GM19239 (cell line): Measurements from ENCODE around the gene PRSS22.
"Not testable (repeated sequence)": the region's sequence is repeated elsewhere in the genome, so short reads cannot be mapped to it uniquely, and the experiment has no call there.

Experiments
- DNase-seq: peaks from one replicate; pipeline ENCODE4 v3.0.0; 2011; ENCODE audit warnings: low spot score; ENCODE audit not compliant: insufficient read length
- FAIRE-seq: peaks from 2 replicates; lab custom pipeline; 2011; peaks lifted over from hg19 to GRCh38; lab: Jason Lieb, UNC

PRSS22 gene

GRCh38 chr16:2857451-2858244 is at the start of gene PRSS22:
Gene PRSS22, minus strand, starts transcription at chr16:2858170. Its CDS starts 66 bp downstream, at chr16:2858104.
- DNase-seq (no peak), FAIRE-seq (no peak)

GRCh38 chr16:2907084-2907753 is 49.2 kb upstream of the PRSS22 start:
- FAIRE-seq, DNase-seq: not testable (repeated sequence)

GRCh38 chr16:2905988-2906387 is 48.0 kb upstream of the PRSS22 start:
- DNase-seq (no peak), FAIRE-seq (no peak)

GRCh38 chr16:2905241-2905987 is 47.4 kb upstream of the PRSS22 start:
- FAIRE-seq (peak; percentile 97), DNase-seq (peak; percentile 86)

DNA sequence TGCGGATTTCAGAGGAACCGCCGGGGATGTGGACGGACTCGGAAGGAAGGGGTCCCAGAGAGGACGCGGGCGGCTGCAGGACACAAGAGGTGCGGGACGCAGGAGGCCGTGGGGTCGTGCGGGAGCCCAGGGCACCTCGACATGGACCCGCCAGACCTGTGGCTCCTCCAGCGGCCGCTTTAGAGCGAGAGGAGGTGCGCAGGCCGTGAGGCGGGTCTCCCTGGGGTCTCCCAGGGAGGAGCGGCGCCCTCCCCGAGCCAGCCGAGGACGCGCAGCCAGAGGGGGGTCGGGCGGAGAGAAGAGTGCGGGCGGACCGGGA is 46.9 kb upstream of the PRSS22 start:
- FAIRE-seq (no peak), DNase-seq (no peak)

DNA sequence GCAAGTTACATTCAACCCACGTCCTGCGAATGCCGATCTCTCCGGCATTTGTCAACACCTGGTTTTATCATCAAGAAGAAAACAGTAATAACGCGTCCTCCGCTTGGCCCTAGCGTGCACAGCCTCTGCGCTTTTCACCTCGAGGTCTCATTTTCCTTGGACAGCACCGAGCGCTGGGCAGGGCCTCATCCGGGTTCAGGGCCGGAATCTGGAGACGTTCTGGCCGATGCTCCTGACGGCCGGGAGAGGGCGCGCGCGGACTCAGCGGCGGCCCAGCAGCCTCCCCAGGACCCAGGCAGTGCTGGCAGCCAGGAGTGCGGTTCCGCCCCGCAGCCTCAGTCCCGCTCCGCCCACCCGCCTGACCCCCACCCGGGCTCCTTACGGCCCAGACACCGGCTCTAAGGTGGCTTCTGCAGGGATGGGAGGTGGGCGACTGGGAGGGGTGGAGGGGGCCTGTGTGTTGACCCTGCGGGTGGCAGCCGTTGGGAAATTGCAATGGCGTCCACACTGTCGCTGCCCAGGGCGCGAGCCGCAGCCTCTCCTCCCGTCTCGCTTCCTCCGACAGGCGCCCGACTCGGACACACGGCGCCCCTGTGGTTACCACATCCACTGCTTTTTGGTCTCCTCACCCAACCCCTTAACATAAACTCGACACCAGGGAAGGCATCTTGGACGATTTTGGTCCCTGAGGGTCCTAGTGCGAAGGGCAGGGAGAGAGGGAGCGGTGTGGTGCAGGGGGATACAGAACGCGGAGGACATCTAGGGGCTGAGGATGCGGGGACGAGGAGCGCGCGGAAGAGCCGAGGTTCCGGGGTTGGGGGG is 46.3 kb upstream of the PRSS22 start:
- DNase-seq, result peak; percentile 84
- peak; percentile 94 for FAIRE-seq

DNA sequence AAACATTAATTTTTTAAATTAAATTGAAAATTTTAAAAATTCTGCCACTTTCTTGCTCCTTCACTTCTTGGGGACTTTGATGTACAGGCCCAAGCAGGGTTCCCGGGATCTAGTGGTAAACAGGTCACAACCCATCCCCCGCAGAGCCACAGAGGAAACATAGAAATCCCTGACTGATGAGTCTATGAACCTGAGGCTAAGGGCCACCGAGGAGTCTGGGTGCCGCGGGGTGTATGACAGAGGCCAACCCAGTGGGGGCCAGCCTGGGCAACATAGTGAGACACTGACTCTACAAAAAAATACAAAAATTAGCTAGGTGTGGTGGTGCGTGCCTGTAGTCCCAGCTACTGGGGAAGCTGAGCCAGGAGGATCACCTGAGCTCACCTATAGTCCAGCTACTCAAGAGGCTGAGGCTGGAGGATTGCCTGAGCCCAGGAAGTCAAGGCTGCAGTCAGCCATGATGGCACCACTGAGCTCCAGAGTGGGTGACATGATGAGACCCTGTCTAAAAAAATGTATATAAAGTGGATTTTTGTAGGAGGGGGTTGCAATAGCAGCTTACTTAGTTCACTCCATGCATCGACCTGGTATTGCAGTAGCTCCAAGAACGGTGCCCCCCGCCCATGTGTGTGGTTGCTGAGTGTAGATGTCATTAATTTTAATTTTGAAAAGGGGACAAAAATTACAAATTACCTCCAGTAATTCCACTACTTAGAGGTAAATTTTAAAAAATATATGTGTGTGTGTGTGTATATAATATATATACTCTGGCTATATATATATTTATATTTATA is 44.6 kb upstream of the PRSS22 start:
- FAIRE-seq (no peak), DNase-seq (no peak)

DNA sequence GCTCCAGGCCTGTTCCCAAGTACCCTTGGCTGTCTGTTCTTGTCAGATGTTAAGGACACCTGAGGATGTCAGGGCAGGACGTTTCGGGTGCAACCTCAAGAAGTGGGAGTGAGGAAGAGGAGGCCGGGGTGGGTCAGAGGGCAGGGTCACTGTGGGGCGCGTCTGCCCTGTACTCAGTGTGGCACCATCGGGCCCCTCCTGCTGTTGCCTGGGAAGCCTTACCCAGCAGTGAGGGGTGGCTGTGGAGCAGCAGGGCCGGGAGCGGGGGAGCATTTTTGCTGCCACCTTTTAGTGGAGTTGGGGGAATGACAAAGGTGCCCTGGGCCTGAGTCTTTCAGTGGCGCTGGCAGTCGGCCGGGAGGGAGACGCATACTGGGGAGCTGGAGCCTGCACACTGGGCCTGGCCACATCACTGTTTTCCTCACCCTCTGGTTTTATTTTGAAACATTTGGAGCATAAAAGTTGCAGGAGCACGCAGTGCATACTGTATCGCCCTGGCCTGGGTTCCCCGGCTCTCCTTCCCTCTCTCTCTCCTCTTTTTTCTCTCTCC is 42.6 kb upstream of the PRSS22 start:
- DNase-seq (no peak), FAIRE-seq (no peak)

DNA sequence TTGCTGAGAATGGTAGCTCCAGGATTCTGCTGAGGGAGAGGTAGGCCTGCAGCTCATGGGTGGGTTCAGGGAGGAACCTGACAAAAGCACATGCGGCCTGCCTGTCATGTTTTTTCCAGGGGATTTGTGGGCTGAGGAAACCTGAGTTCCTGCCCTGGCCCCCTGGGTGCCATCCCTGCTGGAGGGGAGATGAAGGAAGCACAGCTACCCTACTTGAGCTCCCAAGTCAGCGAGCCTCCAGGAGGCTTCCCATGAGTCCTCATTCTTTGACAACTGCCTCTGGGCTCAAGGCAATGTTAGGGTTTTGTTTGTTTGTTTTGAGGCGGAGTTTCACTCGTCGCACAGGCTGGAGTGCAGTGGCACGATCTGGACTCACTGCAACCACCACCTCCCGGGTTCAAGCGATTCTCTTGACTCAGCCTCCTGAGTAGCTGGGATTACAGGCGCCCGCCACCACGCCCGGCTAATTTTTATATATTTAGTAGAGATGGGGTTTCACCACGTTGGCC is 41.6 kb upstream of the PRSS22 start:
- FAIRE-seq, result no peak
- DNase-seq, result no peak

DNA sequence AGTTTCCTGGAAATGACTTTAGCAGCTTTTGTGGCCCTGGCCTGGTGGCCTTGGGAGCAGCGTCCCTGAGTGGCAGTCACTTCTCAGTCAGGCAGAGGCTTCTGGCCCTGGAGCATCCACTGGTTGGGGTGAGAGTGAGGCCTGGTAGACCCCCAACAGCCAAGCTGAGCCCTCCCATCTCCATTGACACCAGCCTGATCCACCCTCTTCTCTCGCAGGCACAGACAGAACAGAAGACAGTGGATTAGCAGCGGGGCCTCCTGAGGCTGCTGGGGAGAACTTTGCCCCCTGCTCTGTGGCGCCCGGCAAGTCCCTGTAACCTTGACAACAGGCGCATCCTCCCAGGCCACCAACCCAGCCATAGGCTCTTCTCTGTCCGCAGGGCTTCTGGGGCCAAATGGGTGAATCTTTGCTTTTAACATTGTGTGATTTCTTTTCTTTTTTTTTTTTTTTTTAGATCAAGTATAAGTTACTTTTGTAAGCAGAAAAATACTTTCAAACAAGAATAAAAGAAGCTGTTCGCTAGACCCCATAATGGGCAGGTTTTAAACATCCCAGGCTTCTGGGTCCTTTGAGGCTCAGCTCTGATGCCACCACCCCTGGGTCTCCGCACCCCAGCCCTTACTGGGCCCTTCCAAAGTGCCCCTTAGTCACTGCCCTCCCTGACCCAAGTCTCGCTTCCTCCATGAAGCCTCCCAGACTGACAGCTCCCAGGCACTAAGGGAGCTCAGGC is 41.0 kb upstream of the PRSS22 start:
- DNase-seq (no peak), FAIRE-seq (no peak)

- peak; percentile 74 for FAIRE-seq
- DNase-seq, result peak; percentile 52
Measured at GRCh38 chr16:2897110-2897509, 39.1 kb upstream of the PRSS22 start.

GRCh38 chr16:2896480-2897010 is 38.6 kb upstream of the PRSS22 start:
- FAIRE-seq, result no peak

GRCh38 chr16:2895813-2896212 is 37.8 kb upstream of the PRSS22 start:
- DNase-seq, result no peak
- FAIRE-seq, result no peak

More at GRCh38 chr16:2896480-2897010, 38.6 kb upstream of the PRSS22 start:
- no peak for DNase-seq

DNA sequence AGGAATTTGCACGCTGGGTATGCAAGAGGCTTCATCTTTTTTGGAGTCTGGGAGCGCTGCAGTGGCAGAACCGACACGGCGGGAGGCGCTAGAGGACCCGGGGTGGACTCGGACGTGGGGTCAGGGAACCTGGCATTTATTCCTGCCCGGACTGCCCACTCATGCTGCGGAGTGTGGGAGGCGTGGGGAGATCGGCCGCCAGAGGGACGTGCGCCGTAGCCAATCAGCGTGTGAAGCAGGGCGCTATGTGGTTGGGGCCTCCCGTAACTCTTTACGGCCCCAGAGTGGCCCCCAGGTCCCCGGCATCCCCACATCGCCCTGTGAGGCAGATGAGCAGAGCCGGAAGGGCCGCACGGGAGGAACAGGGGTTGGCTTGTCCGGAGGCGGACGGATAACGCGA is 36.3 kb upstream of the PRSS22 start:
- DNase-seq (no peak), FAIRE-seq (no peak)

DNA sequence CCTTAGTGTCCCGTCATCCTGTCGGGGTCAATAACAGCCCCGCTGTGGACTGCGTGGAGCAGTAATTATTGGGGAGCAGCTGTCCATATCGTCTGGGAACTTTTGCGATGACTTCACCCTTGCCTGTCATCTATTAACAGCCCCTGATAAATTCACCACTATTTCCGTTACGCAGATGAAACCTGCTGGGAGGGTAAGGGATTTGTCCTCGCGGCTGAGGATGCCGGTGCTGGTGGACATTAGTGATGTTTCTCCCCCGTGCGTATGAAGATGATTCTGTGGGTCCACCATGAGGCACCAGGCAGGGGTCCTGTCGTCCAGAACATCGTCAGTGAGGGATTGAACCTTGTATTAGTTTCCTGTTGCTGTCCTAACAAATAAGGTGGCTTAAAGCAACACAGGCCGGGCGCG is 26.1 kb upstream of the PRSS22 start:
- no peak for FAIRE-seq

DNA sequence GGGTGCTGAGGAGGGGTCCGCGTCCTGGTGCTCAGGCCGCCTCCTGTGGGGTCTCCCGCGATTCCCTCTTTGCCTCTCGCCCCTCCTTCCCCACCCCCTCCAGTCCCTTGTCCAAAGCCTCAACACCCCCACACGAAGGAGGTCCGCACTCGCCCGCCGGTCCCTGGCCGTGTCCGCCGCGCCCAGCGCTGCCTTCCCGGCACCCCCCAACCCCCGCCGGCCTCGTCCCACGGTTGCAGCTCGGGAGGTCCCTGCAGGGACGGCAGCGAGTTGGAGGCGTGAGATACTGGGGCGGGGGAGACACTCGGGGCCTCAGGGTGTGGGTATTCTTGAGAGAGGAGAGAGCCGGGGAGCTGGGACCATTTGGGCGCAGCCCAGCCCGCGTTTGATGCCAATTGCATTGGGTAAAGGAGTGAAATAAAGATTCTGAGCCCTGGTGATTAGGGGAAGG is 25.5 kb upstream of the PRSS22 start:
- no peak for FAIRE-seq

More for the DNA sequence above, 26.1 kb upstream of the PRSS22 start:
- no peak for DNase-seq

GRCh38 chr16:2882650-2883457 is 24.9 kb upstream of the PRSS22 start, which contains the start of gene FLYWCH2:
Gene FLYWCH2, plus strand, starts transcription at chr16:2883215. Its CDS starts 13,235 bp downstream, at chr16:2896450.
- FAIRE-seq (peak; percentile 99), DNase-seq (peak; percentile 95)

More for the DNA sequence above, 25.5 kb upstream of the PRSS22 start:
- no peak for DNase-seq
